Activated CD4-positive, alpha-beta memory T cell treated with anti-CD3 and anti-CD28 coated beads, Interleukin-2, amount 10 ng/mL, durations not matched to agents 7 days and 5 days (primary cell): ENCODE results near the gene MAPKAPK2. TPM values are rescaled to one million over a fixed set of nuclear protein-coding genes. Genes with fewer than 3 reads are reported as not detected.

ENCODE experiments used
- CTCF ChIA-PET: fragments of 350-600 bp; sonication (Branson Sonifier 250); formaldehyde crosslinking; loops from one replicate; lab custom pipeline; 2021; ENCODE audit warnings: antibody characterized with exemption, inconsistent platforms; lab: Charles Lee
- POLR2A ChIA-PET: fragments of 350-600 bp; sonication (Branson Sonifier 250); formaldehyde crosslinking; loops from one replicate; lab custom pipeline; 2021; ENCODE audit warnings: antibody characterized with exemption; lab: Charles Lee
- DNase-seq: peaks from one replicate; pipeline ENCODE4 v3.0.0-alpha.2; 2020
- H3K27ac Mint-ChIP-seq: one replicate; pipeline ENCODE4 v1.8.0; 2021; ENCODE audit warnings: mild to moderate bottlenecking, mixed read lengths
- H3K27me3 Mint-ChIP-seq: one replicate; pipeline ENCODE4 v1.8.0; 2021; ENCODE audit warnings: mixed read lengths
- H3K36me3 Mint-ChIP-seq: one replicate; pipeline ENCODE4 v1.8.0; 2021; ENCODE audit warnings: low read depth, mixed read lengths
- H3K4me1 Mint-ChIP-seq: one replicate; pipeline ENCODE4 v1.8.0; 2021; ENCODE audit warnings: mixed read lengths
- H3K4me3 Mint-ChIP-seq: one replicate; pipeline ENCODE4 v1.8.0; 2021; ENCODE audit warnings: mild to moderate bottlenecking, mixed read lengths
- H3K9me3 Mint-ChIP-seq: one replicate; pipeline ENCODE4 v1.8.0; 2021; ENCODE audit warnings: mixed read lengths
- total RNA-seq, 2 experiments: library from RNA; stranded (reverse); gene quantifications; one replicate each; pipeline ENCODE4 v1.2.3, GENCODE V29; 2021

MAPKAPK2 gene
- total RNA-seq, 2 experiments from 2014 or later = 89.1 to 95.2 TPM

GRCh38 chr1:206674745-206675175 lies 9.9 kb upstream of the MAPKAPK2 start:
- Mint-ChIP-seq H3K36me3 (no peaks in the 10 kb centered on the region), H3K4me3 (no peak overlapping the region), H3K27ac (no peak overlapping the region), H3K27me3 (peaks cover 6% of the 10 kb centered on the region), H3K9me3 (no peaks in the 10 kb centered on the region), H3K4me1 (peaks cover 14% of the 10 kb centered on the region)
- DNase-seq = no peak
- ChIA-PET POLR2A (no interaction called here), CTCF (interaction anchor here (1.5 to 3.1 kb wide), 3 partner anchors 10 to 261 kb away, joined by 3 to 42 read pairs (median 5); no protein-coding TSS in a partner anchor)

- peaks cover 21% of the 10 kb centered on the region for H3K4me1 Mint-ChIP-seq
- H3K27me3 Mint-ChIP-seq = no peaks in the 10 kb centered on the region
- ChIA-PET POLR2A (no interaction called here), CTCF (interaction anchor here (1.0 to 1.8 kb wide), 5 partner anchors 9 to 236 kb away, joined by 3 to 6 read pairs (median 5); no protein-coding TSS in a partner anchor)
- no peak for DNase-seq
- no peaks in the 10 kb centered on the region for H3K36me3 Mint-ChIP-seq
- H3K4me3 Mint-ChIP-seq = no peak overlapping the region
- H3K27ac Mint-ChIP-seq = no peak overlapping the region
- no peaks in the 10 kb centered on the region for H3K9me3 Mint-ChIP-seq
Measured at GRCh38 chr1:206676499-206676898, 8.2 kb upstream of the MAPKAPK2 start.

GRCh38 chr1:206678490-206678889 lies 6.2 kb upstream of the MAPKAPK2 start:
- ChIA-PET CTCF (interaction anchor here (2.0 kb wide), 1 partner anchor 14 kb away, joined by 5 read pairs; no protein-coding TSS in a partner anchor), POLR2A (interaction anchor here (0.7 kb wide), 1 partner anchor 196 kb away, joined by 4 read pairs; no protein-coding TSS in a partner anchor)
- H3K4me1 Mint-ChIP-seq = peaks cover 22% of the 10 kb centered on the region
- DNase-seq = no peak
- H3K9me3 Mint-ChIP-seq = no peaks in the 10 kb centered on the region
- no peak overlapping the region for H3K4me3 Mint-ChIP-seq
- no peaks in the 10 kb centered on the region for H3K27me3 Mint-ChIP-seq
- no peak overlapping the region for H3K27ac Mint-ChIP-seq
- no peaks in the 10 kb centered on the region for H3K36me3 Mint-ChIP-seq

- peaks cover 29% of the 10 kb centered on the region for H3K4me1 Mint-ChIP-seq
- DNase-seq = no peak
Measured at GRCh38 chr1:206679738-206680211, 4.9 kb upstream of the MAPKAPK2 start.

GRCh38 chr1:206680279-206680678 lies 4.4 kb upstream of the MAPKAPK2 start:
- ChIA-PET CTCF (interaction anchor here (0.6 to 2.0 kb wide), 4 partner anchors 13 to 137 kb away, joined by 3 to 5 read pairs (median 4); no protein-coding TSS in a partner anchor), POLR2A (interaction anchor here (1.0 kb wide), 1 partner anchor 9 kb away, joined by 3 read pairs; no protein-coding TSS in a partner anchor)
- Mint-ChIP-seq H3K4me3 (no peak overlapping the region), H3K9me3 (no peaks in the 10 kb centered on the region), H3K36me3 (no peaks in the 10 kb centered on the region), H3K27me3 (peaks cover 4% of the 10 kb centered on the region), H3K4me1 (peaks cover 29% of the 10 kb centered on the region), H3K27ac (no peak overlapping the region)
- no peak for DNase-seq

More at GRCh38 chr1:206679738-206680211, 4.9 kb upstream of the MAPKAPK2 start:
- POLR2A ChIA-PET = interaction anchor here (1.0 kb wide), 1 partner anchor 9 kb away, joined by 3 read pairs; no protein-coding TSS in a partner anchor
- Mint-ChIP-seq H3K36me3 (no peaks in the 10 kb centered on the region), H3K27ac (no peak overlapping the region), H3K4me3 (no peak overlapping the region), H3K27me3 (peaks cover 4% of the 10 kb centered on the region), H3K9me3 (no peaks in the 10 kb centered on the region)
- CTCF ChIA-PET = interaction anchor here (0.6 to 2.0 kb wide), 5 partner anchors 12 to 373 kb away, joined by 3 to 5 read pairs (median 3); no protein-coding TSS in a partner anchor

GRCh38 chr1:206681359-206681758 lies 3.3 kb upstream of the MAPKAPK2 start:
- no peak for DNase-seq
- ChIA-PET POLR2A (no interaction called here), CTCF (no interaction called here)
- Mint-ChIP-seq H3K27ac (no peak overlapping the region), H3K4me1 (peaks cover 29% of the 10 kb centered on the region), H3K36me3 (peaks cover 2% of the 10 kb centered on the region), H3K9me3 (no peaks in the 10 kb centered on the region), H3K27me3 (peaks cover 4% of the 10 kb centered on the region), H3K4me3 (no peak overlapping the region)

- no peak overlapping the region for H3K4me3 Mint-ChIP-seq
- ChIA-PET CTCF (interaction anchor here (1.2 kb wide), 1 partner anchor 18 kb away, joined by 3 read pairs; no protein-coding TSS in a partner anchor), POLR2A (interaction anchor here (0.7 kb wide), 1 partner anchor 176 kb away, joined by 3 read pairs; no protein-coding TSS in a partner anchor)
- H3K9me3 Mint-ChIP-seq = no peaks in the 10 kb centered on the region
- H3K4me1 Mint-ChIP-seq = peaks cover 36% of the 10 kb centered on the region
- H3K36me3 Mint-ChIP-seq = peaks cover 2% of the 10 kb centered on the region
- no peak overlapping the region for H3K27ac Mint-ChIP-seq
- peaks cover 4% of the 10 kb centered on the region for H3K27me3 Mint-ChIP-seq
- no peak for DNase-seq
Measured at GRCh38 chr1:206682111-206682510, 2.6 kb upstream of the MAPKAPK2 start.

- Mint-ChIP-seq H3K27me3 (peaks cover 4% of the 10 kb centered on the region), H3K9me3 (no peaks in the 10 kb centered on the region), H3K27ac (no peak overlapping the region), H3K36me3 (peaks cover 2% of the 10 kb centered on the region), H3K4me3 (no peak overlapping the region), H3K4me1 (peaks cover 48% of the 10 kb centered on the region)
- CTCF ChIA-PET = interaction anchor here (1.8 kb wide), 1 partner anchor 204 kb away, joined by 4 read pairs; no protein-coding TSS in a partner anchor
- no peak for DNase-seq
- POLR2A ChIA-PET = interaction anchor here (1.1 to 1.7 kb wide), 4 partner anchors 16 to 74 kb away, joined by 3 to 6 read pairs (median 6); partner anchors contain the start of genes DYRK3 and EIF2D
Measured at GRCh38 chr1:206683313-206683712, 1.4 kb upstream of the MAPKAPK2 start.

GRCh38 chr1:206684003-206684402 lies 702 bp upstream of the MAPKAPK2 start:
- H3K27ac Mint-ChIP-seq = no peak overlapping the region
- CTCF ChIA-PET = interaction anchor here (0.9 to 1.8 kb wide), 3 partner anchors 26 to 205 kb away, joined by 3 to 4 read pairs (median 4); no protein-coding TSS in a partner anchor
- DNase-seq = no peak
- peaks cover 4% of the 10 kb centered on the region for H3K27me3 Mint-ChIP-seq
- H3K4me1 Mint-ChIP-seq = peaks cover 44% of the 10 kb centered on the region
- POLR2A ChIA-PET = interaction anchor here (0.6 to 2.9 kb wide), 10 partner anchors 16 to 232 kb away, joined by 3 to 11 read pairs (median 4); partner anchors contain the start of genes DYRK3, EIF2D and RASSF5
- H3K9me3 Mint-ChIP-seq = no peaks in the 10 kb centered on the region
- H3K4me3 Mint-ChIP-seq = peak overlapping the region; percentile 76
- H3K36me3 Mint-ChIP-seq = peaks cover 6% of the 10 kb centered on the region

- H3K9me3 Mint-ChIP-seq = no peaks in the 10 kb centered on the region
- H3K27me3 Mint-ChIP-seq = peaks cover 4% of the 10 kb centered on the region
- peaks cover 40% of the 10 kb centered on the region for H3K4me1 Mint-ChIP-seq
- ChIA-PET CTCF (no interaction called here), POLR2A (interaction anchor here (0.8 to 2.9 kb wide), 6 partner anchors 15 to 232 kb away, joined by 3 to 11 read pairs (median 4); partner anchors contain the start of gene EIF2D)
- no peak for DNase-seq
- H3K4me3 Mint-ChIP-seq = peak overlapping the region; percentile 93
- peak overlapping the region; percentile 95 for H3K27ac Mint-ChIP-seq
- H3K36me3 Mint-ChIP-seq = peaks cover 8% of the 10 kb centered on the region
Measured at GRCh38 chr1:206685334-206685768, 646 bp downstream of the MAPKAPK2 start.

GRCh38 chr1:206685769-206686477 lies 1.2 kb downstream of the MAPKAPK2 start:
- H3K27me3 Mint-ChIP-seq = peaks cover 4% of the 10 kb centered on the region
- H3K36me3 Mint-ChIP-seq = peaks cover 8% of the 10 kb centered on the region
- CTCF ChIA-PET = interaction anchor here (1.0 kb wide), 1 partner anchor 73 kb away, joined by 3 read pairs; no protein-coding TSS in a partner anchor
- peaks cover 41% of the 10 kb centered on the region for H3K4me1 Mint-ChIP-seq
- POLR2A ChIA-PET = interaction anchor here (0.8 to 2.9 kb wide), 11 partner anchors 11 to 291 kb away, joined by 3 to 11 read pairs (median 4); partner anchors contain the start of genes EIF2D and FCMR
- peak overlapping the region; percentile 100 for H3K4me3 Mint-ChIP-seq
- H3K9me3 Mint-ChIP-seq = no peaks in the 10 kb centered on the region
- H3K27ac Mint-ChIP-seq = peak overlapping the region; percentile 98
- peak; percentile 66 for DNase-seq
